HepG2 (cell line): ENCODE measurements around the gene DLG5. TPM values are rescaled to one million over a fixed set of nuclear protein-coding genes. Genes with fewer than 3 reads are reported as not detected.

Source experiments
- ATAC-seq: fragments of 200-7000 bp; cut with Tn5 transposase; 3 replicates; pipeline ENCODE4 v1.9.1; 2020; ENCODE audit warnings: mild to moderate bottlenecking, moderate library complexity
- BruUV-seq: library from RNA; stranded (reverse); fragments of 400-500 nt; replicated peaks from 2 replicates; lab custom pipeline; 2021; lab: Mats Ljungman, UMichigan
- CTCF ChIA-PET: fragments of 300-600 bp; formaldehyde crosslinking; extraction: SDS; loops from one replicate; lab custom pipeline; 2021; ENCODE audit warnings: low total read pairs, inconsistent platforms, low intra/inter-chr PET ratio; lab: Yijun Ruan, JAX
- POLR2A ChIA-PET: fragments of 350-600 bp; sonication (Branson Sonifier 250); formaldehyde crosslinking; loops from one replicate; lab custom pipeline; 2020; ENCODE audit warnings: antibody characterized with exemption, inconsistent platforms; lab: Yijun Ruan, JAX
- DNase-seq: peaks from one replicate; pipeline ENCODE4 v3.0.0-alpha.2; 2015; ENCODE audit warnings: low spot score
- FAIRE-seq: peaks from 3 replicates; lab custom pipeline; 2011; peaks lifted over from hg19 to GRCh38; lab: Jason Lieb, UNC
- H2AFZ ChIP-seq: one replicate; pipeline ENCODE4 v1.6.1; 2011; ENCODE audit warnings: low read length, inconsistent platforms
- H3K27ac ChIP-seq: fragments of 300-600 bp; 3 replicates; pipeline ENCODE4 v1.8.0; 2011; ENCODE audit warnings: mixed run types, mild to moderate bottlenecking, mixed read lengths, low read length, inconsistent platforms; ENCODE audit not compliant: insufficient read depth; ENCODE audit errors: extremely low read length
- H3K27me3 ChIP-seq, 2 experiments: fragments of 200-600 bp in 1 of 2; 2 replicates in 1 of 2; 3 replicates in 1 of 2; pipeline versions ENCODE4 v1.6.0 to v1.8.0; 2011; ENCODE audit warnings: low read length in 2 of 2, mild to moderate bottlenecking in 2 of 2, moderate library complexity in 2 of 2, inconsistent platforms in 1 of 2; ENCODE audit not compliant: insufficient read depth in 2 of 2, control insufficient read depth in 1 of 2
- H3K36me3 ChIP-seq, 2 experiments: fragments of 200-600 bp in 1 of 2; replicated peaks in 1 of 2; 2 replicates in 1 of 2; 3 replicates in 1 of 2; pipeline versions ENCODE4 v1.5.1 to v1.8.0; 2011; ENCODE audit warnings: low read length in 2 of 2, inconsistent platforms in 1 of 2; ENCODE audit not compliant: insufficient read depth in 2 of 2, control insufficient read depth in 1 of 2
- H3K4me1 ChIP-seq: 2 replicates; pipeline ENCODE4 v1.5.1; 2012; ENCODE audit warnings: low read length, inconsistent platforms; ENCODE audit not compliant: insufficient read depth
- H3K4me2 ChIP-seq: 2 replicates; pipeline ENCODE4 v1.6.0; 2011; ENCODE audit warnings: low read depth, low read length, inconsistent platforms
- H3K4me3 ChIP-seq, 3 experiments: fragments of 200-600 bp in 1 of 3; sonication (generic), shearing (Covaris generic) in 1 of 3; replicated peaks in 1 of 3; 2 replicates each; pipeline ENCODE4 v1.5.1; 2011 to 2016; ENCODE audit warnings: low read length in 3 of 3, inconsistent platforms in 2 of 3, low read depth in 2 of 3, mild to moderate bottlenecking in 2 of 3, control low read depth in 1 of 3, mixed read lengths in 1 of 3; ENCODE audit not compliant: insufficient read depth in 1 of 3
- H3K79me2 ChIP-seq: one replicate; pipeline ENCODE4 v1.6.1; 2011; ENCODE audit warnings: low read length, inconsistent platforms; ENCODE audit not compliant: insufficient read depth
- H3K9ac ChIP-seq: 2 replicates; pipeline ENCODE4 v1.6.0; 2011; ENCODE audit warnings: mild to moderate bottlenecking, low read depth, low read length, inconsistent platforms; ENCODE audit not compliant: insufficient read depth
- H3K9me3 ChIP-seq: 2 replicates; pipeline ENCODE4 v1.5.1; 2012; ENCODE audit warnings: mild to moderate bottlenecking, low read length
- H4K20me1 ChIP-seq: 2 replicates; pipeline ENCODE4 v1.6.0; 2011; ENCODE audit warnings: inconsistent platforms, mild to moderate bottlenecking, low read length, moderate library complexity; ENCODE audit not compliant: insufficient read depth
- GZF1 ChIP-seq: sonication (generic); formaldehyde crosslinking; IDR thresholded peaks from 2 replicates; pipeline ENCODE4 v1.5.1; 2020; ENCODE audit warnings: mild to moderate bottlenecking, missing genetic modification reagents
- SIX4 ChIP-seq: sonication (generic); formaldehyde crosslinking; IDR thresholded peaks from 2 replicates; pipeline ENCODE4 v1.4.0; 2020; ENCODE audit warnings: missing genetic modification reagents
- ZMYM3 ChIP-seq: sonication (generic); formaldehyde crosslinking; IDR thresholded peaks from 2 replicates; pipeline ENCODE4 v1.5.1; 2020; ENCODE audit warnings: mild to moderate bottlenecking, missing genetic modification reagents
- ZNF770 ChIP-seq: sonication (generic); formaldehyde crosslinking; IDR thresholded peaks from 2 replicates; pipeline ENCODE4 v1.5.0; 2020; ENCODE audit warnings: mild to moderate bottlenecking, missing genetic modification reagents
- ZNF841 ChIP-seq: sonication (generic); formaldehyde crosslinking; IDR thresholded peaks from 2 replicates; pipeline ENCODE4 v1.8.1; 2023; ENCODE audit warnings: missing genetic modification reagents, borderline replicate concordance
- WGBS: methylation state at CpG from one replicate; pipeline ENCODE4 v1.1.6; 2017; ENCODE audit warnings: low lambda C conversion rate; 5-methylcytosine and 5-hydroxymethylcytosine counted together
- in situ Hi-C: cut with HindIII; loops from 2 replicates; pipeline ENCODE4 v1.10.0; 2017; ENCODE audit warnings: low pct_unique_long_range_greater_than_20kb; ENCODE audit not compliant: extremely low pct_ligation_motif_present
- intact Hi-C: fragments of 100-400 bp; cut with micrococcal nuclease; formaldehyde crosslinking; loops from one replicate; pipeline ENCODE4 v1.10.0; 2022; ENCODE audit not compliant: unreplicated experiment
- polyA plus RNA-seq, 8 experiments: library from polyadenylated mRNA; depleted of rRNA in 3 of 8; stranded (reverse) in 7 of 8; unstranded in 1 of 8; fragments of >200 nt; fragmentation: Illumina TruSeq in 4 of 8; extraction: Trizol in 4 of 8; gene quantifications; 2 replicates each; pipeline versions ENCODE4 v1.2.1 to v1.2.3, GENCODE V29; 2011 to 2016; ENCODE audit warnings: low read depth in 4 of 8, missing spikeins in 1 of 8, mixed read lengths in 1 of 8; ENCODE audit not compliant: insufficient read depth in 1 of 8
- total RNA-seq, 5 experiments: library from RNA; depleted of rRNA; stranded (reverse); fragments of >200 nt; fragmentation: Illumina TruSeq; extraction: Trizol; gene quantifications; 2 replicates each; pipeline ENCODE4 v1.2.3, GENCODE V29; 2016; ENCODE audit warnings: low read depth in 1 of 5

DLG5 gene
- total and polyA plus RNA-seq, 2 of the 13 experiments (the other 11 are each of a cell fraction or from before 2014, with no cell fraction given): 15.5 to 18.2 TPM

GRCh38 chr10:77879065-77879464 is 47.5 kb downstream of the DLG5 start:
- no peaks in the 10 kb centered on the region for H3K27me3 ChIP-seq
- no peak overlapping the region for H3K9ac ChIP-seq
- no peak overlapping the region for H2AFZ ChIP-seq
- intact Hi-C loops: no loop called here
- no peak overlapping the region for H3K27ac ChIP-seq
- FAIRE-seq (no peak), DNase-seq (no peak), ATAC-seq (no peak)
- no peaks in the 10 kb centered on the region for H3K9me3 ChIP-seq
- no peaks in the 10 kb centered on the region; a peak in 1 of 5 replicates for H3K36me3 ChIP-seq
- H3K4me1 ChIP-seq: peaks cover 49% of the 10 kb centered on the region
- no peaks in the 10 kb centered on the region for H4K20me1 ChIP-seq
- no peak overlapping the region for H3K4me2 ChIP-seq
- CTCF ChIA-PET: no interaction called here
- POLR2A ChIA-PET: no interaction called here
- H3K4me3 ChIP-seq: no peak overlapping the region
- WGBS: 98% methylated on average over 4 of the region's 4 CpGs
- H3K79me2 ChIP-seq: peaks cover 18% of the 10 kb centered on the region
- BruUV-seq: no TSS peak
- TF ChIP-seq GZF1 (CRISPR knock-in tag) (no peak), SIX4 (CRISPR knock-in tag) (no peak), ZNF841 (no peak), ZNF770 (CRISPR knock-in tag) (no peak), ZMYM3 (peak; percentile 39; the same call in 1 of the 2 replicates)
- in situ Hi-C loops: no loop called here
